Gastrocnemius medialis (tissue), 4 donors: ENCODE results near the gene NECTIN1. TPM values are rescaled to one million over a fixed set of nuclear protein-coding genes. Genes with fewer than 3 reads are reported as not detected.

Experiments used
- ATAC-seq, 2 donors: fragments of 150-250 bp; one replicate each; pipeline ENCODE4 v1.9.1; 2016
- DNase-seq, 2 donors: peaks; one replicate each; pipeline ENCODE4 v3.0.0-alpha.2; 2019
- H3K27ac ChIP-seq, 4 donors: fragments of 200-600 bp; sonication (generic); 1 replicate in 1 of 4; 2 replicates in 3 of 4; pipeline ENCODE4 v1.5.1; 2016 to 2018; ENCODE audit warnings: mild to moderate bottlenecking in 2 of 4, moderate library complexity in 1 of 4
- H3K27me3 ChIP-seq, 3 donors: fragments of 200-600 bp; sonication (generic) in 2 of 3; 1 replicate in 1 of 3; 2 replicates in 2 of 3; pipeline versions ENCODE4 v1.5.1 to v1.6.0; 2016 to 2019; ENCODE audit warnings: mild to moderate bottlenecking in 1 of 3, moderate library complexity in 1 of 3
- H3K36me3 ChIP-seq, 2 donors: fragments of 200-600 bp; sonication (generic) in 1 of 2; one replicate each; pipeline ENCODE4 v1.5.1; 2017 to 2018
- H3K4me1 ChIP-seq, 2 donors: fragments of 200-600 bp; sonication (generic) in 1 of 2; one replicate each; pipeline ENCODE4 v1.5.1; 2016 to 2017; ENCODE audit warnings: mild to moderate bottlenecking in 2 of 2
- H3K4me3 ChIP-seq, 4 donors: fragments of 200-600 bp; sonication (generic) in 3 of 4; 1 replicate in 1 of 4; 2 replicates in 3 of 4; pipeline ENCODE4 v1.5.1; 2016 to 2019; ENCODE audit warnings: mild to moderate bottlenecking in 2 of 4
- H3K9me3 ChIP-seq, 3 donors: fragments of 200-600 bp; sonication (generic) in 2 of 3; 1 replicate in 1 of 3; 2 replicates in 2 of 3; pipeline ENCODE4 v1.5.1; 2016 to 2019
- CTCF ChIP-seq, 5 experiments: fragments of 450-650 bp in 3 of 5; fragments of 200-600 bp in 2 of 5; sonication (generic) in 2 of 5; IDR thresholded peaks in 4 of 5; conservative IDR thresholded peaks in 1 of 5; 1 replicate in 4 of 5; 2 replicates in 1 of 5; pipeline ENCODE4 v1.5.1; 2016 to 2019; ENCODE audit warnings: antibody characterized with exemption in 5 of 5, mild to moderate bottlenecking in 3 of 5, moderate library complexity in 3 of 5
- POLR2A ChIP-seq, 2 donors: fragments of 450-650 bp; IDR thresholded peaks; one replicate each; pipeline ENCODE4 v1.6.1; 2017; ENCODE audit warnings: antibody characterized with exemption in 2 of 2, mild to moderate bottlenecking in 2 of 2, moderate library complexity in 2 of 2
- in situ Hi-C, 4 donors: fragments of 200-750 bp; cut with MboI; loops; one replicate each; pipeline versions ENCODE4 v1.15.0 to v1.8.0; 2017; ENCODE audit warnings: low sequenced_read_pairs in 4 of 4
- intact Hi-C: fragments of 100-400 bp; cut with DNase I; formaldehyde crosslinking; loops from one replicate; pipeline ENCODE4 v1.15.1; 2023; ENCODE audit warnings: low total_unique reads
- total RNA-seq, 4 donors: library from RNA; depleted of rRNA; stranded (reverse); fragments of >200 nt; gene quantifications; one replicate each; pipeline versions ENCODE4 v1.1.0 to v1.2.3, GENCODE V29; 2016

NECTIN1 gene
- total RNA-seq, 4 donors from 2014 or later = 0.66 to 2.2 (median 0.92) TPM

DNA sequence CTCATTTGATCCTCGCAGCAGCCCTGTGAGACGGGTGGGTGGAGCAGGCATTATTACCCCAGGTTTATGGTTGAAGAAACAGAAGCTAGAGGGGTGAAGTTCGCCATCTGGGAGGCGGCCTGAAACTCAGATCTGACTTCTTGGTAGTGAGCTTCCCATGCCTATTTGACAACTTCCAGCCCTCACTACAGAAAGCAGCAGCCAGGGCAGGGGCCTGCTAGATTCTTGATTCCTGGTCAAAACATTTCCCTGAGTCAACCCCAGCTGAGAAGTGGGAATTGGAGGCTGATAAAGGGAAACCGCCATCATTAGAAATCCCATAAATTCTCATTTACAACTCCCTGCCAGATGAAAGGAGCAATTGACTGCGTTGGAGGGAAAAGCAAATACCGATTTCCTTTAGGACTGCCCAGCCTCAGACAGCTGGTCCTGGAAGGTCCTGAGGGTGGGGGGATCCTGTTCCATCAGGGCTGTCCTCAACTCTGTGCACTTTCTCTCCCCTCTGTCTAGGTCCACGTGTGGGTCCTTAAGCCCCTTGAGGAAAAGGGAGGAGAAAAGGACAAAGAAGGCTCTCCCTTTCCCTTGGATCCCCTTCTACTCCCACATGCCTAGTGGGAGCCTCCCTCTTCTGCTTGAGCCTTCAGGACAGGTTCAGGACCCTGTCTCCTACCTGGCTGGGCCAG is 10.2 kb upstream of the NECTIN1 start:
- ATAC-seq = no peak
- no peaks in the 10 kb centered on the region for H3K9me3 ChIP-seq
- H3K4me3 ChIP-seq = no peak overlapping the region
- no peak overlapping the region for H3K27ac ChIP-seq
- no peak for DNase-seq
- H3K36me3 ChIP-seq = no peaks in the 10 kb centered on the region
- H3K27me3 ChIP-seq = peaks cover 27 to 37% (median 33%) of the 10 kb centered on the region in 3 donors
- in situ Hi-C loops (loop anchor here in 2 of 4 donors (10.0 to 25.0 kb wide), 3 partner anchors 74 to 366 kb away; no protein-coding TSS in a partner anchor), intact Hi-C loops (no loop called here)
- no peaks in the 10 kb centered on the region for H3K4me1 ChIP-seq
- TF ChIP-seq CTCF (IDR thresholded peaks at IDR 0.05 in 4 of 5, conservative IDR thresholded peaks at IDR 0.05 in 1 of 5) (no peak), POLR2A (IDR thresholded peaks at IDR 0.05) (no peak)

GRCh38 chr11:119738059-119738439 is 9.0 kb upstream of the NECTIN1 start:
- no peak overlapping the region for H3K4me3 ChIP-seq
- no peaks in the 10 kb centered on the region for H3K9me3 ChIP-seq
- DNase-seq (no peak), ATAC-seq (no peak)
- peaks cover 27 to 35% (median 29%) of the 10 kb centered on the region in 3 donors for H3K27me3 ChIP-seq
- H3K4me1 ChIP-seq = no peaks in the 10 kb centered on the region
- TF ChIP-seq CTCF (IDR thresholded peaks at IDR 0.05 in 4 of 5, conservative IDR thresholded peaks at IDR 0.05 in 1 of 5) (no peak), POLR2A (IDR thresholded peaks at IDR 0.05) (no peak)
- in situ Hi-C loops = loop anchor here in 2 of 4 donors (10.0 to 25.0 kb wide), 3 partner anchors 73 to 367 kb away; no protein-coding TSS in a partner anchor
- H3K27ac ChIP-seq = no peak overlapping the region
- intact Hi-C loops = no loop called here
- no peaks in the 10 kb centered on the region for H3K36me3 ChIP-seq

- in situ Hi-C loops (loop anchor here in 2 of 4 donors (10.0 to 25.0 kb wide), 3 partner anchors 73 to 367 kb away; no protein-coding TSS in a partner anchor), intact Hi-C loops (no loop called here)
- ATAC-seq = no peak
- Histone ChIP-seq H3K27ac (no peak overlapping the region), H3K9me3 (no peaks in the 10 kb centered on the region), H3K27me3 (peaks cover 23 to 30% (median 24%) of the 10 kb centered on the region in 3 donors), H3K4me1 (no peaks in the 10 kb centered on the region), H3K4me3 (no peak overlapping the region), H3K36me3 (no peaks in the 10 kb centered on the region)
- no peak for TF ChIP-seq CTCF (IDR thresholded peaks at IDR 0.05 in 4 of 5, conservative IDR thresholded peaks at IDR 0.05 in 1 of 5)
- DNase-seq = no peak
Observed at GRCh38 chr11:119737366-119738058, 8.5 kb upstream of the NECTIN1 start.

DNA sequence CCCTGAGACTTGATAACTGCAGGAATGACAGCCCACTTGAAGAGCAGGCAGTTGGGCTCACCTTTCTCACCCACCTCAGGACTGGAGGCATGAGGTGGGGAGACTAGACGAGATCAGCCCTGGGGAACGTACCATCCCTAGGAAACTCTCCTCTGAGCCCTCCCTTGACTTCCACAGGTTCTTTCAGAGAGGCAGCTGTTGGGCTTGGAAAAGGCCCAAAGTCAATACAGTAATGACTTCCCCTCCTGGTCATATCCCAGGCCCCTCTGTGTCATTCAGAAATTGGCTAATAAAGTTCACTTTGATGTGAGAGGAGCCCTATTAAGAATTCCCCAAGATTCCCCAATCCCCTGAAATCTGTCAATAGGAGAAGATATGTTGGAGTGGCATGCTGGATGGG is 5.8 kb upstream of the NECTIN1 start:
- no peak for ATAC-seq
- TF ChIP-seq CTCF (IDR thresholded peaks at IDR 0.05 in 4 of 5, conservative IDR thresholded peaks at IDR 0.05 in 1 of 5) = no peak
- no peak for TF ChIP-seq POLR2A (IDR thresholded peaks at IDR 0.05)
- Histone ChIP-seq H3K4me3 (no peak overlapping the region), H3K4me1 (no peaks in the 10 kb centered on the region), H3K27ac (no peak overlapping the region), H3K27me3 (peaks cover 0 to 3% (median 3%) of the 10 kb centered on the region in 3 donors), H3K36me3 (no peaks in the 10 kb centered on the region), H3K9me3 (no peaks in the 10 kb centered on the region)
- no peak for DNase-seq
- intact Hi-C loops = no loop called here
- in situ Hi-C loops = loop anchor here in 2 of 4 donors (10.0 to 25.0 kb wide), 3 partner anchors 70 to 370 kb away; no protein-coding TSS in a partner anchor
